Kidney epithelial cell (primary cell): ENCODE measurements around the gene UROC1. TPM values are rescaled to one million over a fixed set of nuclear protein-coding genes. Genes with fewer than 3 reads are reported as not detected.

Experiments used
- DNase-seq: peaks from one replicate; pipeline ENCODE4 v3.0.0-alpha.2; 2010; ENCODE audit warnings: low read depth
- H3K27me3 ChIP-seq: 2 replicates; pipeline ENCODE4 v1.6.0; 2011; ENCODE audit warnings: low read length; ENCODE audit not compliant: control insufficient read depth, insufficient read depth
- H3K36me3 ChIP-seq: 2 replicates; pipeline ENCODE4 v1.5.1; 2011; ENCODE audit warnings: low read length; ENCODE audit not compliant: control insufficient read depth, insufficient read depth
- H3K4me3 ChIP-seq: 2 replicates; pipeline ENCODE4 v1.5.1; 2011; ENCODE audit warnings: low read depth, mild to moderate bottlenecking, control low read depth, low read length
- total RNA-seq: library from RNA; depleted of rRNA; stranded (reverse); fragments of >200 nt; gene quantifications from 2 replicates; pipeline ENCODE4 v1.2.3, GENCODE V29; 2015
- TF ChIP-seq, protein P1 (sequence below): IDR thresholded peaks from 2 replicates; pipeline ENCODE4 v1.5.1; 2011; ENCODE audit warnings: mild to moderate bottlenecking, moderate library complexity, low read length, control low read depth, inconsistent platforms; ENCODE audit not compliant: insufficient read depth, poor library complexity, severe bottlenecking

The UROC1 gene
- total RNA-seq, 1 donor from 2014 or later = not detected

DNA sequence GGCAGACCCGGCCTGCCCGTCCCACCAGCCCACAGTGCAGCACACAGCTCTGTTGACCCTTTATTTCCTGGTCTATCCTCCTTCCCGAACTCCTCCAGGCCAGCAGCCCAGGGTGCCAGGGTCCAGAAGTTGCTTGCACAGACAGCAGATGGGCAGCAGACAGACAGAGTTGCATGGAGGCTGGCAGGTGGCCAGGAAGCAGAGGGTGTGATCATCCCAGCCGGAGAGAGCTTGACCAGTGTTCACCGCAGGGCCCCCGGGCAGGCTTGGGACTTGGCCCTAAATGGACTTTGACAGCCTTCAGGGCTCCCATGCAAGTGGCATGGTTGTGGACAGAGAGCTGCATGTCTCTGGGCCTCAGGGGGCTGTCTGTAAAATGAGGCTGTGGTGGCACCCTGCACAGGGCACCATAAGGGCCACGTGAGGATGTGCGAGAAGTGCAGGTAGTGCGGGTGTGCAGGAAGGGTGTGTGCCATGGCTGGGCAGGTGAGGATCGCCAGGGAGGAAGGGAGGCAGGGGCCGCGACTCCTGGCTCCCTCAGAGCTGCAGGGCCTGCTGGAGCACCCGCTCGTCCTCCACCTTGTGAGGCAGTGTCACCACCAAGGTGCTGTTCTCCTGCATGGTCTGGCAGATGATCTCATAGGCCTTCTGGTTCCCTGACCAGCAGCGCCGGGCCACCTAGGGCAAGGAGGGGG, 35.6 kb downstream of the UROC1 start:
- TF ChIP-seq, protein P1, sequence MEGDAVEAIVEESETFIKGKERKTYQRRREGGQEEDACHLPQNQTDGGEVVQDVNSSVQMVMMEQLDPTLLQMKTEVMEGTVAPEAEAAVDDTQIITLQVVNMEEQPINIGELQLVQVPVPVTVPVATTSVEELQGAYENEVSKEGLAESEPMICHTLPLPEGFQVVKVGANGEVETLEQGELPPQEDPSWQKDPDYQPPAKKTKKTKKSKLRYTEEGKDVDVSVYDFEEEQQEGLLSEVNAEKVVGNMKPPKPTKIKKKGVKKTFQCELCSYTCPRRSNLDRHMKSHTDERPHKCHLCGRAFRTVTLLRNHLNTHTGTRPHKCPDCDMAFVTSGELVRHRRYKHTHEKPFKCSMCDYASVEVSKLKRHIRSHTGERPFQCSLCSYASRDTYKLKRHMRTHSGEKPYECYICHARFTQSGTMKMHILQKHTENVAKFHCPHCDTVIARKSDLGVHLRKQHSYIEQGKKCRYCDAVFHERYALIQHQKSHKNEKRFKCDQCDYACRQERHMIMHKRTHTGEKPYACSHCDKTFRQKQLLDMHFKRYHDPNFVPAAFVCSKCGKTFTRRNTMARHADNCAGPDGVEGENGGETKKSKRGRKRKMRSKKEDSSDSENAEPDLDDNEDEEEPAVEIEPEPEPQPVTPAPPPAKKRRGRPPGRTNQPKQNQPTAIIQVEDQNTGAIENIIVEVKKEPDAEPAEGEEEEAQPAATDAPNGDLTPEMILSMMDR = no peak
- H3K27me3 ChIP-seq = no peaks in the 10 kb centered on the region
- H3K4me3 ChIP-seq = no peak overlapping the region
- H3K36me3 ChIP-seq = no peaks in the 10 kb centered on the region
- DNase-seq = no peak

DNA sequence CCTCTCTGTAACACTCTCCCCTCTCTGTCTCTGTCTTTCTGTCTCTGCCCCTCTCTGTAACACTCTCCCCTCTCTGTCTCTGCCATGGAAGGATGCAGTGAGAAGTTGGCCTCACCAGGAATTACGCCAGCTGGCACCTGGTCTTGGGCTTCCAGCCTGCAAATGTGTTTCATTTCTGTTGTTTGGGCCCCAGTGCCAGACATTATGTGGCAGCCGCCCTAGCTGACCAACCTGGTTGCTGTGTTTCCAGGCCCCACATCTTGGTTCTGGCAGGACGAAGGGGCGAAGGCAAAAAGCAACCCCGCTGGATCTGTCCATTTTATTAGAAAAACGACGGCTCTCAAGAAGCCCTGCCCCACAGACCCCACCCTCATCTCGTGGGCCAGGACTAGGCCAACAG, 36.7 kb downstream of the UROC1 start:
- no peaks in the 10 kb centered on the region for H3K36me3 ChIP-seq
- no peaks in the 10 kb centered on the region for H3K27me3 ChIP-seq
- TF ChIP-seq, protein P1 = no peak
- DNase-seq = no peak
- H3K4me3 ChIP-seq = no peak overlapping the region

DNA sequence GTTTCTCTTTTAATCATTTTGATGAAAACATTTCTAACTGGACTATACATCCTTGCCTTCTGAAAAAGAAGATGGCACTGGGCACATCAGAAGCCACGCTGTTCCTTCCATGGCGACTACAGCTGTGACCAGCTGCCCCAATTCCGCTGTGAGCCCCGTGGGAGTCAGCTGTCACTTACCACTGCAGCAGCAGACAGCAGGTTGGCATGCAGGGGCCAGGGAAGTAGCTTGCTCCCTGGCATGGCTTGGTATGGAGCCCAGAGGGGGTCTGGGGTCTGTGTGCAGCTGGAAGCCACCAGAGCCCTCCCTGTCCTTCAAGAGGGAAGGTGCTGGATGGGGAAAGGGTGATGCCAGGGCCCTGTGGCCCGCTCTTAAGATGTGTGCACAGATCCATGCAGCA, 37.4 kb downstream of the UROC1 start:
- no peak overlapping the region for H3K4me3 ChIP-seq

DNA sequence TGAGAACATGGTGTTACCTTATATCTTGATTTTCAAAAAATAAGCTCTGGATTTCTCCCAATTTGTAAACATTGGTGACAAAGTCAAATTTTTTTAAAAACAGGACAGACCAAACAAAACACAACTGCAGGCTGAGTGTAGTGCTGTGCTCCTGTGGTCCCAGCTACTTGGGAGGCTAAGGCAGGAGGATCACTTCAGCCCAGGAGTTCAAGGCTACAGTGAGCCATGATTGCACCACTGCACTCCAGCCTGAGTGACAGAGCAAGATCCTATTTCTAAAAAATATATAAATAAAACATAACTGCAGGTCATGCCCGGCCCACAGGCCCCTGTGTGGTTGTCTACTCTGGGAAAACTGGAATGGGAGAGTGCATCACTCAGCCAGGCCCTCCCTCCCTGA, 37.9 kb downstream of the UROC1 start:
- Histone ChIP-seq H3K27me3 (no peaks in the 10 kb centered on the region), H3K36me3 (no peaks in the 10 kb centered on the region), H3K4me3 (no peak overlapping the region)
- TF ChIP-seq, protein P1 = no peak
- DNase-seq = no peak

More for the DNA sequence above, 37.4 kb downstream of the UROC1 start:
- DNase-seq = no peak
- TF ChIP-seq, protein P1 = no peak
- Histone ChIP-seq H3K36me3 (no peaks in the 10 kb centered on the region), H3K27me3 (no peaks in the 10 kb centered on the region)

DNA sequence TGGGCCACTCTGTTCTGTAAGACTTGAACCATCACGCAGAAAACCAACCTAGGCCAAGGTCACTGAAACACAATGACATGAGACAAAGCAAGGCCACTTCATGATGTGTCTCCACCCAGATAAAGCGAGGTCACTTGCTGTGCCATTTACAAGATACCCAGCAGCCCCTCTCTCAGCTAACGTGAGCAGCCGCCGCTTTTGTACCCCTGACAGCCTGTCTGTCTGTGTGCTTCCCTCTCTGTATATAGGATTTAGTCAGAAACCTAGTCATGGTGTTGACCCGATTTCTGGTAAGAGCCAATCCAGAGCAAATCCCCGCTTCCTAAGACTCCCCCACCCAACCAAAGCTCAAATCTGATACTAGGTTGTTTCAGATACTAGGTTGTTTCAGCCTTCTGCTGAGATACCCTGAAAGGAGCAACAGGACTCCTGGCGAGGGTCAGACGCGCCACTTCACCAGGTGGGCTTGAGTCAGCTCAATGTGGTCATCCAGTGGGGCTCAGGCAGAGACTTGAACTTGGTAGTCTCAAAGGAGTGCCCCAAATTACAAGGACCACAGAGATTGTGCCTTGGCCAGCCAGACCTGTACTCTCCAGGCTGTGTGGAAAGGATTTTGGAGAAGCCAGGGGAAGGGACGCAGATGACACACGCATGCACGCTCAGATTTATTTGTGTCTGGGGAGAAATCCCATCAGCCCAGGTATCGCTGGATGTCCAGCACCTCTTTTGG, 38.8 kb downstream of the UROC1 start:
- Histone ChIP-seq H3K4me3 (no peak overlapping the region), H3K36me3 (no peaks in the 10 kb centered on the region), H3K27me3 (no peaks in the 10 kb centered on the region)
- TF ChIP-seq, protein P1 = no peak
- DNase-seq = no peak
